ENCODE measurements around the gene CLCN5.

The CLCN5 gene

GRCh38 chrX:49934148-49934547 is 11.8 kb downstream of the CLCN5 start:
- DNase-seq: peak in 1 of 2 donors; percentile 48

GRCh38 chrX:49934729-49935128 is 12.3 kb downstream of the CLCN5 start:
- DNase-seq: no peak

GRCh38 chrX:49947781-49948180 is 25.4 kb downstream of the CLCN5 start:
- peak; percentile 25 to 37 for DNase-seq

GRCh38 chrX:49949961-49950360 is 27.6 kb downstream of the CLCN5 start:
- no peak for DNase-seq

GRCh38 chrX:49951524-49952193 is 29.3 kb downstream of the CLCN5 start:
- no peak for DNase-seq

GRCh38 chrX:49956313-49956712 is 33.9 kb downstream of the CLCN5 start:
- no peak for DNase-seq

GRCh38 chrX:49958727-49959485 is 36.5 kb downstream of the CLCN5 start:
- peak; percentile 7 to 54 for DNase-seq

GRCh38 chrX:49959602-49960001 is 37.2 kb downstream of the CLCN5 start:
- DNase-seq: no peak

- DNase-seq: no peak
These were observed 37.7 kb downstream of the CLCN5 start for GRCh38 chrX:49960061-49960460.

DNA sequence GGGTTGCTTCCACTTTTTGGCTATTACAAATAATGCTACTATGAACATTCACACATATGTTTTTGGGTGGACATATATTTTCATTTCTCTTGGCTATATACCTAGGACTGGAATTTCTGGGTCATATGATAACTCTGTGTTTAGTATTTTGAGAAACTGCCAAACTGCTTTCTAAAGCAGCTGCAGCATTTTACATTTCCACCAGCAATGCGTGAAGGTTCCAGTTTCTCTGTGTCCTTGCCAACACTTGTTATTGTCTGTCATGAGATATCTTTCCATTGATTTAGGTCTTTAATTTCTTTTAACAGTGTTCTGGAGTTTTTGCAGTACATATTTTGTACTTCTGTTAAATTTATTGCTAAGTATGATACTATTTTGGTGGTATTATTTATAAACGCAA is 48.3 kb downstream of the CLCN5 start:
- no peak for DNase-seq

GRCh38 chrX:49972328-49972860 is 50.0 kb downstream of the CLCN5 start:
- DNase-seq: no peak

GRCh38 chrX:49976682-49977197 is 54.3 kb downstream of the CLCN5 start:
- DNase-seq: no peak

DNA sequence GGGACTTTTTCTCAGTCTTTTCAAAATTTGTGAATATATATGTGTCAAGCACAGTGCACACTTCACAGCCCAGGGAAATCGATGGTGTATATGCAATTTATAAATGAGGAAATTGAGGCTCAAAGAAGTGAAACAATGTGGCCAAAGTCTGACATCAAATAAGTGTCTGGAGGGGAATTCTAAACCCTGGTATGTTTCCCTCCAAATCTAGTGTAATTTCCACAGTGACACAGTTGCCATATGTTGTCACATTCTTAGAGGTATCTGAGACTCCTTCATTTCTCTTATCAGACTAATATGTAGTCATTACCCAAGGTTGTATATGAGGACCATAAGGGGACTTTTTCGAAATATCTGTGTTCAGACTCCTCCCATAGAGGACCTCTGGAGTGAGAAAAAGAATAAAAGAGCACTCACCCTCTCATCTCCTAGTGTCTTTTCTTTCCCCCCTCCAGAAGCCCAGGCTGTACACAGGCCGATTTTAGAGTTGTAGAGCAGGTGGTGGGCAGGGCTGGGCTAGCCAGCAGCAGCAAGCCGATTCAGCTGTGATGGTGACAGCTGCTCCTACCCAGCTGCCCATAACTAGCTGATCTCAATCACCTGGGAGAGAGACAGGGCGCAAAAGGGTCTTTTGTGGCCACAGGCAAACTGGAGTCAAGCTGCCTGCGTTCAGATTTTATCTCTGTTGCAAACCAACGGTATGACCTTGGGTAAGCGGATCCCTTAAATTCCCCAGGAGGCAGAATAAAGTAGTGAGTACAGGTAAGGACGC is 55.1 kb downstream of the CLCN5 start:
- no peak for DNase-seq

DNA sequence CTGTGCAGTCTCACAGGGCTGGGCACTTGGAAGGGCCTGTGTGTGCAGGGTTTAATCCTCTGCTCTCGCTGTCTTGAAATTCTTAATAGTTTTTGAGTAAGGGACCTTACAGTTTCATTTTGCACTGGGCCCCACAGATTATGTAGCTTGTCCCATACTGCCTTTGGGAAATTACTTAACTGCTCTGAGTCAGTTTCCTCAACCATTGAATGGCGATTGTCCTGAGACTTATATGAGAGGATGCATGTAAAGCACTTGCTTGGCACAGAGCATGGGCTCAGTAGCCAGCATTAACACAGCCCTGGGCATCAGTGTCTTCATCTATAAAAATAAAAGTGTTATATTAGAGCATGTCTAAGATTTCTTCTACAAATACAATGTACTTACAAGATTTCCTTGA is 55.8 kb downstream of the CLCN5 start:
- DNase-seq: peak in 1 of 2 donors; percentile 1

DNA sequence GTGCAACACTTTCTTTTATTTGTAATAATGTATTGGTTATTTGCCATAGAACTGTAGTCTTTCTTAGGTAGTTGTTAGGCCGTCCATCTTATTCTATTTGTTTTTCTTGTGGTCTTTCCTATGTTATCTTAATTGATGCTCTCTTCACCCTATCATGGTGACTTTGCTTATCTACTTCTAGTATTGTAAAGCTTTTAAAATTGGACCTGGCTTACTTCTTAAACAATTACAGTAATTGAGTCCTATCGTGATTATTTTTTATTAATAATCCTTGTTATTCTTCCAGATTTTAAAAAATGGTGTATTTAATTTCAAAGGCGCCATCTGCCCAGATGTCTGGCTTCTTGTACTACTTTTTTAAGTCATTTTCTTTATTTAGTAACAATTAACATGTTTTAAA is 63.7 kb downstream of the CLCN5 start:
- DNase-seq: no peak

- DNase-seq: no peak
These were observed 65.3 kb downstream of the CLCN5 start for GRCh38 chrX:49987651-49988050.

DNA sequence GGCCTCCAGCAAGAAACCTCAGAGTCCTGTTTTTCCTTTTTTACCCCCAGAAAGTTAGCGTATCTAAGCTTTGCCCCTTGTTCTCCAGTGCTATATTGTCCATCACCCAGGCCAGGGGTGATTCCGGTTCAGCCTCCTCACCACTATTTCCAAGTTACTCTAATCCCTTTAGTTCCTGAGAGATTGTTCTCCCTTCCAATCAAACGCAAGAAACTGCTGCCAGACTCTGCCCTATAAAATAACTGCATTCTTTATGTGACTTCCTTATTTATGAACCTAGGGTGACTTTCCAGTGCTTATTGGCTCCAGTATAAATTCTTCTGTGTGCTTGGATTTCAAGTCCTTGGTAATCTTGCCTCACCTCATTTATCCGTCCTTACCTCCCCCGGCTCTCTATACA is 65.7 kb downstream of the CLCN5 start:
- no peak for DNase-seq

- no peak for DNase-seq
These were observed 69.4 kb downstream of the CLCN5 start for GRCh38 chrX:49991758-49992157.

- peak in 1 of 2 donors; percentile 16 for DNase-seq
These were observed 70.5 kb downstream of the CLCN5 start for GRCh38 chrX:49992853-49993252.

DNA sequence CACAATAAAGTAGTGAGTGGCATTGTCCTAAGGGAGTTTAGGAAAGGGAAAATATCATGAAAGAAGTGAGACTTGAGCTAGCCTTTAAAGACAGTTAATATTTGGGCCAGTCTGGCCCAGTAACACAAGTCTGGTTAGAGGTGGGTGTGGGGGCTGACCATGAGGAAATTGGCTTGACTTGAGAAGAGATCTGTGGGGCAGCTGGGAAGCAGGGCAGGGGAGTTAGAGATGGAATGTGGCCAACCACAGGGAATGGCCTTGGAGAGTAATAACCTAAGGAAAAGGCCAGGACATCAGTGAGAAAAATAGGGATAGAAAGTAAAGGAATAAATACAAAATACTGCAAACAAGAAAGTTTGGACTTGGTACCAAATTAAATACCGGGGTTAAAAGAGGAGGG is 71.3 kb downstream of the CLCN5 start:
- no peak for DNase-seq

DNA sequence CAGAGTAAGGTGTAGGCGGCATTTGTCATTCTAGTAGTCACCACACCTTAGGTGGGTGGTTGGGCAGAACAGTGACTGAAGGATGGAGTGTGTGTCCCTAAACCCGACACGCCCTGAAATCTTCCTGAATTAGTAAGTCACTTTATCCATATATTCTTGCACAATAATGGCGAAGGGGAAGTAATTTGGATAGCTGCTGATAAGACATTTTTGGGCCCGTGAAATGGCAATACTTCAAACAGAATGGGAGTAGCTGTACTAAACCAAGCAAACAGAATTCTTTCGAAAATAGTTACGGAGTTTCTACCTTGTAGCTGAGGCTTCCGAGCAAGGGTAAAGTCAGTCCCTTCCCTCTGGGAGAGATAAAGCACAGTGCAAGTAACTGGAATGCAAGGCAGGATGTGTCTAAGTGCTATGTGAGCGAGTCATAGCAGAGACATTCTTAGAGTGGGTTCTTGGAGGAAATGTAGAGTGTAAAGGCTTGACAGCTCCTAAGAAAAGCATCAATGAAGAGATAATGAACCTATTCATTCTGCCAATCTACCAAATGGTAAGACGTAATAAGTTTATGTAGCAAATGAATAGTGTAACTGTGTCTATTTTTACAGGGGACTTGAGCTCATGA is 72.8 kb downstream of the CLCN5 start:
- DNase-seq: no peak

- no peak for DNase-seq
These were observed 73.5 kb downstream of the CLCN5 start for GRCh38 chrX:49995795-49996455.
